Dedifferentiated amniotic fluid mesenchymal stem cell (primary cell): ENCODE data around the gene STXBP6.

ENCODE experiments used
- DNase-seq: peaks from one replicate; pipeline ENCODE4 v3.0.0-alpha.2; 2016; ENCODE audit errors: extremely low spot score

The STXBP6 gene

DNA sequence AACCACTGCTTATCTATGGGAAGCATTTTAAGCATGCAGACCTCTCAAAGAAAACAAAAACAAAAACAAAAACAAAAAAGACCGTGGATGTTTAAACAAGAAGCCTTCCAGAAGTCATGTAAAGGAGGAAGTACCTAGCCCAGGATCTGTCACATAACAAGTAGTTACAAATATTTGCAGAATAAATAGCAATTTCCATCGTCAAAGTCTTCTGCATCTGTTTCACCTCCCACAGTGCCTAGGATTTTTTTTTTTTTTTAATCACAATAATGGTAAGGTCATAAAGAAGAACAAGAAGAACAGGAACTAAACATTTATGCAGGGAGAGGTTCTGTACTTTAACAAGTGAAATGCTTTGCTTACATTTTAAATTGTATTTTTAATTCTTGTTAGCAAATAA lies 2.4 kb upstream of the STXBP6 start:
- no peak for DNase-seq

DNA sequence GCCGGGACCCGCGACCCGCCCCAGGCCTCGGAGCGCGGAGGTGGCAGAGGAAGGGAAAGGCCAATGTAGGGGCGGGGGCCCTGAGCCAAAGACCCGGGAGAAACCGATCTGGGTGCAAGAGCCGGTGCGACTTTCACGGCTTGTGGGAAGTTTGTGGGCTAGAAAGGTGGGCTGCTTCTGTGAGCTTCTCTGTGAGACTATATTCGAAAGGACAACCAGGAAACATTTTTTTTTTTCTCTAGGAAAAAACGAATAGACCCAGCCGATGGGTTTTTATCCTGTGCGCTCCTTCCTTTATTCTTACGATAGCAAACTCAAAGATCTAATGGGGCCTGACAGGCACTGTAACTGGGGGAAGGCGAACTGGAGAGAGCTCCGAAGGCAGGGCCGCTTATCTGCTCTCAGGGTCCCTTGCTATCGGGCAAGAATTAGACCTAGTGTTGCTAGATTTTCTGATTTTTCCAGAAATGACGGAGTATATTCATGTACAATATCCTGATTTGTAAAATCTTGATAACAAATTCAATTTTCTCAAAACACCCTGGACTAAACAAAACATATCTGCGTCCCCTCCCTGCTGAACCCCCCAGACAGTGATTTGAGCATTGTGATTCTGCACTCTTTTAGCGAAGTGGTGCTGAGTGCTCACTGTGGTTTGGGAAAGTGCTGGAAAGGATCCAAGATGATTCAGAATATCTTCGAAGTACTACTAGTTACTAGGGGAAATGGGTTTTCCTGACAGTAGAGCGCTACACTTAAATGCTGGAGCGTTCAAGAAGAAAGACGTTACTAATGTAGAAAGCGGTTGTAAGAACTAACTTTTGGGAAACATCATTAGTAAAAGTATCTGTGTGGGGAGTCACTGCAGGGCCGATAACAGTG lies 563 bp upstream of the STXBP6 start:
- DNase-seq = peak; percentile 42

DNA sequence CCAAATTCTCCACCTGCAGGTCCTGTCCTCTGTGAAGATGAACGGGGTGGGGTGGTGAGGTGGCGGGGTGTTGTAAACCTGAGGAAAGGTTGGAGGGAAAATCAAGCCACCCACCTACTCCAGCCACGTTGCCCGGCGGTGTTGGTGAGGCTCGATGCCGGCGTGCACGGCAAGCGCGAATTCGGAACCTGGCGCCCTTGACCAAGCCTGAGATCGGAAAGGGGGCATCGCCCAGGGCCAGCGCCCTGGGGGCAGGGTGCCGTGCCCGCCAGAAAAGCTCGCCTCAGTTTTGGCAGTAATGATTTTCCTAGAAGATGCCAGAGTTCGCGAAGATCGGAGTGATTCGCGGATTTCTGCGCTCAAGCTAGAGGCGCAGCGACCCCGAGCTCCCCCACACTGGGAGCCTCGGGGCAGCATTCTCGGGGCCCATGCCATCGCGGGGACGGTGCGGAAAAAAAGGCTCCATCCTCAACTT lies 817 bp downstream of the STXBP6 start:
- DNase-seq = no peak

DNA sequence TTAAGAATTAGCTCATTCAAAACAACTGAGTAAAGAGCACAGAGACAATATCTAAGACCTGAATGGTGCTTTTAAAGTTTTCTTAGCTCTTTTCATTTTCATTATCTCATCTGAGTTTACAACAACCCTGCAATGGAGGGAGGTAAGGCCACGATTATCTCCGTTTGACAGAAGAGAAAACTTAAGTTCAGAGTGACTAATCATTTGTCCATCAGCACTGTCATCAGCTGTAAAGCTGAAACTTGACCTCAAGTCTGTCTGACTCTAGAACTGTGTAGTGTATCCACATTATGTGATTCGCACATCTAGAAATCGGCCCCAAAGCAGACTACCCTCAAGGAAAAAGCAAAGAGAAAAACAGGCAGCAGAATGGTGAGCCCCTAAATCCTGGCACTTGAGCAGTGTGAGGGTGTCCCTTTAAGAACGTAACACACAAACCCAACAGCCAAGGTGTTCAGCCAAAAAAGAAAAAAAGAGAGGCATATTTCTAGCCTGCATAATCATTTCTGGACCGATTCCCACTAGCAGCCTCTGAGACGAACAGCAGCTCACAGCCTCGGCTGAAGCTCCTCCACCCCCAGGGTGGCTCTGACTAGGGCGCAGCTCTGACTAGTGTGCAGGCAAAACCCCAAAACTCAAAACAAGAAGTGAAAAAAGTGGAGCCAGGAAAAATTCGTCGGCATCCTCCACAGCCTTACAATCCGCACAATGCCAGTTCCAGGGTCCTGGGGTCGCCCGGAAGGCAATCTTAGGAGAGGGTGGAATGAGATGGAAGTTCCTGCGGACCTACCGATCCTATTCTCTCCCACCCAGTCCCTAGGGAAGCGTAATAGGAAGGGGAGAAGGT lies 1.6 kb downstream of the STXBP6 start:
- peak; percentile 52 for DNase-seq

DNA sequence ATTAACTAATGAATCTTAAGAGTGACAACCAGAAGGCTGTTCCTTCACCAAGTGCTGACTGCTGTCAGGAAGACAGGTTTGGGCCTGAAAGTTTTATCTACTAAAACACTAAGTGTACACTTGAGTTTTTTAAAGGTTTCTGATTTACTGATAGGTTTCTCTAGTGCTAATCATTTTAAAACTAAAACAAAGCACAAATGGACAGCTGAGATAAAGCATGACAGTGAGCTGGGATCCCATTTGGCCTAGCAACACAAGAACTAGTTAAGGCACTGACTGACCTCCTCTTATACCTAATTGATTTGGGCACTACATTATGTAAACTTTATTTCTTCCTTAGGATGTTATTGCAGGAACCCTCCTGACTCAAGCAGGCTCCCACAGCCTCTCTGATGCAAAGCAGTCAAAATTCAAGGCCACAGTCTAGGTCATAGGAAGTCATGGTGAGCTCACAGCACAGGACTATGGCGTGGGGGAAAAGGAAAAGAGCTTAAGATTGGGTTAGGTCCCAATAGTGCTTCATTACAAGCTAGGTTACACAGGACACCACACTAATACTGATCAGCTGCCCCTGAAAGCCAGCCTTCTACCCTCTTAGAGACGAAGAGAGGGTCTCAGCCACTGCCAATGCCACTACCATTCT lies 3.5 kb downstream of the STXBP6 start:
- no peak for DNase-seq

DNA sequence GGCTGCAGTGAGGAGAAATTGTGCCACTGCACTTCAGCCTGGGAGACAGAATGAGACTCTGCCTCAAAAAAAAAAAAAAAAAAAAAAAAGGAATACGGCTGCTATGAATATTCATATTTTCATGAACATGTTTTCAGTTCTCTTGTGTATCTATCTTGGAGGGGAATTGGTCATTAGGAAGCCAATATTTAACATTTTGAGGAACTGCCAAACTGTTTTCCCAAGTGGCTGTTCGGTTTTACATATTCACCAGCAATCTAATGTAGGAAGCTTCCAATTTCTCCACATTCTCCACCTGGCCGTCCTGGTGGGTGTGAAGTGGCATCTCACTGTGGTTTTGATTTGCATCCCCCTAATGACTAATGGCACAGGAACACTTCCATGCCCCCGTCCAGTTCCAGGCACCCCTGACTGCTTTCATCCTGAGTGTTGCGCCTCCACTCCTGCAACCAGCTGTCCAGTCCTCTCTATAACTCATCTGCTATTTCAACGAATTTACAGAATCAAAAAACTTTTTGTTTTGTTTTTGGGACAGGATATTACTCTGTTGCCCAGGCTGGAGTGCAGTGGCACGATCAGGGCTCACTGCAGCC lies 5.7 kb downstream of the STXBP6 start:
- no peak for DNase-seq

DNA sequence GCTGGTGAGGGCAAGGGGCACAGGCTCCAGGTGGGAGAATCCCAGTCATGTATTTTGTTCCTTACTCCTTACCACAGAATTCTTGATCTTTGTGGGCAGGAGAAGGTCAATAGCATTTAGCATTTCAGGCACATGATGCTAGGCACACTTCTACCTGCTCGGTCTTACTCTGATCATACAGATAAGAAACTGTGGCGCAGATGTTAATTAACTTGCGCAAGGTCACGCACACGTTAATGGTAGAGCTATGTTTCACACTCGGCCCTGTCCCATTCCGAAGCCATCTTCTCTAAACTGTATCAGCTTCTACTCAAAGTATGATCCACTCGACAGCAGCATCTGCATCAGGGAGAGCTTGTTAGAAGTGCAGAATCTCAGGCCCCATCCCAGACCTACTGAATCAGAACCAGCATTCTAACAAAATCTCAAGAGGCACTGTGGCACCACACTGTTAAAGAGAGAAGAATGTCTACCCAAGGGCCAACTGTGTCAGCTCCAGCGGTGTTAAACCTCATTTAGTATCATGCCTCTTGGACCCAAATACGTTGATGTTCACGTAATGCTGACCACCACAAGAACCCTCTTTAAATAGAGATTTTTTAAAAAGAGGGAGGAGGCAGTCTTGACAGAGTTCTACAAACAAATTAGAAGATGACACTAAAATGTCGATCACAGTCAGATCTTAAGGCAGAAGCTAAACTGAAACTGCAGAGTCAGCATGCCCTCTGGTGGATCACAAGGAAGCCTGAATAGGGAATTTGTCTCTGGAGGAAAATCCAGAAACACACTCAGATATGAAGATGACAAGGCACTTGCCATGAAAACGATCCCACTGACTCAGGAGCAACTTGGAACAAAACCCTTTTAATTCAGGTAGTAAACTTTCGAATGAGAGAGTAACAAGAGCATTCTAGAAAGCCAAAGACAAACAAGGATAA lies 7.3 kb downstream of the STXBP6 start:
- peak; percentile 57 for DNase-seq

DNA sequence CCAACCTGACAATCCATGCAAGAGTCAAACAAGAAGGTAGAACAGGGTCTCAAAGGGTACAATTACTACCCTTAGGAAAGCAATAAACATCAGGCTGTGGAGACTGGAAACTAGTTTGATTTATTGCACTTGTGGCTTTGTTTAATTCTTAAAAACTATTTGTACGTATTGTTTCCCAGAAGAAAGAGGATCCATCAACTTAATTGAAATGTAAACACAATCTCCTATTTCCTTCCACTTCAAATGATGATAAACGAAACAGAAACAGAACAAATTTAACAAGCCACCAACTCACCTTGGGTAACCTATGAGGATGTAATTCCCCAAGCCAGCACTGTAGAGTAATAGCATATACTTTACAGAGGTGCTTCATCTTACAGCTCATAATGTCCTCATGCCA lies 8.0 kb downstream of the STXBP6 start:
- DNase-seq = no peak

DNA sequence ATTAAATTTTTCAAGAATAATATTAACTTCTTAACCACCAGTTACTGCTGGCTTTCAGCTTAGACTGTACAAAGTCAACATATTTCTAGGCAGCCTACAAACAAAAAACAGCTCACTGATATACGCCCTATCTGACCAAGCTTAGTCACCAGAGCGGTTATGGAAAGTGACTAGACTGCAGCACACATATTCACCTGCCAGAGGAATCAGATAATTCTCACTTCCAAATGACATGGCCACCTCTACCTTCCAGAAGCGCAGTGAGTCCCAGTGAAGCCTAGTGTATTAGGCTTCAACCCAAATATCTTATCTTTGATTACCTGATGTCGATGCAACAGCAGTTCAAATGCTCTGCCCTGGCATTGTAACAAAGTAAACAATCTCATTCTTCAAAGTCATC lies 8.5 kb downstream of the STXBP6 start:
- no peak for DNase-seq

DNA sequence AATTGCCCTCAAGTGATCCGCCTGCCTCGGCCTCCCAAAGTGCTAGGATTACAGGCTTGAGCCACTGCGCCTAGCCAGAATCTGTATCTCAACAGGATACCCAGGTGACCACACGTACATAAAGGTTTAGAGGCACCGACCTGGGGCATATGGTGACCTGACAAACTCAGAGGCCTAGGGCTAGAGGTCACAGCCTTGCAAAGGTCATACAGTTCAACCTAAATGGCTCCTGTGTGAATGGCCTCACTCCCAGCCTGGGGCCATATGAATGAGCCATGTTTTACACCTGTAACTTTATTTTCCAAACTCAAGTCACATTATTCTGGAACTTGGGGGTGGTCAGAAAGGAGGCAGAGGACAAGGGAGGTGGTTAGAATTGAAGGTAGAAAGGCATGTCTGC lies 10.0 kb downstream of the STXBP6 start:
- no peak for DNase-seq

DNA sequence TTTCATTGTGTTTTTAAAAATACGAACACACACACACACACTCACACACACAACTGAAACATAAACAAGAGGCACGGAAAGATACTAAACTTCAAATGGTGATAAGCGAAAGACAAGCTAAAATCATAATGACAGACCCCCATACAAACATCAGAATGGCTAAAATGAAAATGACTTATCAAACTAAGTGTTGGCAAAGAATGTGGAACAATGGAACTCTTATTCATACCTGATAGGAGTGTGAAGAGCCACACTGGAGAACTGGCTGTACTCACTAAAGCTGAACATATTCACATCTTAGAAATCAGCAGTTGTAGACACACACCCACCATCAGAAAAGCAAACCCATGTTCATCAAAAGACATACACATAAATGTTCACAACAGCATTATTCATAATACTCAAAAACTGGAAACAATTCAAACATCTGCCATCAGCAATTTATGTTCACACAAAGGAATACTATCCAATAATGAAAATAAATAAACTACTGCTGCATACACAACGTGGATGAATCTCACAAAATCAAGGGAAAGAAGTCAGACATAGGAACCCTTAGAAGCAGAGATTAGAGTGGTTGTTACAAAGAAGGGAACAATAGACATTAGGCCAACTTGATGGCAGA lies 11.8 kb downstream of the STXBP6 start:
- DNase-seq = no peak

DNA sequence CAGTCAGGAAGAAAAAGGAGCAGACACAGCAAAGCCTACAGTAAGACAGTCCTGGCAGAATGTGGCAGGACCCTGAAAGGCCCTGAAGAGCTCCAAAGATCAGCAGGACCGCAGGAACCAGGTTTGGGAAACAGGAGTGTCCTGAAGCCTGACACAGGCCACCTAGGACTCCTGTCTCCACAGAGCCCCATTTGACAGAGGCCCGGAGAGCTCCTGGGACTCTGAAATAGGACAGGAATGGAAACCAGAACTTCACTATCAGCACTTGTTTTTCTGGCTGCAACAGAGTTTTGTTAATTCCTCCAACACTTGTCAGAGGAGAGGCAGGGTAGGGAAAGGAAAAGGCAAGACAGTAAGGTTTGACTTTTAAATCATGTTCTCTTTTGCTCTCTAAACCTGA lies 12.9 kb downstream of the STXBP6 start:
- no peak for DNase-seq

DNA sequence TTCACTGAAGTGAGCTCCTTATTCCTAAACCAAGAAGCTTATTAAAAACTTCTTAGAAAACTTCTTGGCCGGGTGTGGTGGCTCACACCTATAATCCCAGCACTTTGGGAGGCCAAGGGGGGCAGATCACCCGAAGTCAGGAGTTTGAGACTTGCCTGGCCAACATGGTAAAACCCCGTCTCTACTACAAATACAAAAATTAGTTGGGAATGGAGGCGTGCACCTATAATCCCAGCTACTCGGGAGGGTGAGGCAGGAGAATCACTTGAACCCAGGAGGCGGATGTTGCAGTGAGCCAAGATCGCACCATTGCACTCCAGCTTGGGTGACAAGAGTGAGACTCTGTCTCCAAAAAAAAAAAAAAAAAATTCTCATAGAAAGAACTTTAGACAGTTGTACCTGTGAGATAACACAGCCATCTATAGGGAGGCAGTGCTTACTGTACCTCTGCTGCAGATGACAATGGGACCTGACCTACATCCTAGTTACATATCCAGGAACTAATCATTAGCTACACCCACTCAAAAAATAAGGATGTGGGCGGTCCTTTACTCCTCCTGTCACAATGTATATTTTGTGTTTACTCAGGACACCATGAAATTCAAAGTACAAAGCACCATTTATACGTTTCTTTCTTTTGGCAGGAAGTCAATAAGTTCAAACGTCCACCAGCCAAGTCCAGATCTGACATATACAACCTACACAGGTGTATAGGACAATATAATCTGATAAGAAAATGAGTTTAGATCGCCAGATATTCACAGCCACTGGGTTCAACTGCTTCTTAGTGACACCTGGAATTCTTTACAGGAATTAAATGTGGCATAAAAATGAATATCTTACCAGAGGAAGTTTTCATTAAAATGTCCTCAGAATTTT lies 14.9 kb downstream of the STXBP6 start:
- DNase-seq = no peak

DNA sequence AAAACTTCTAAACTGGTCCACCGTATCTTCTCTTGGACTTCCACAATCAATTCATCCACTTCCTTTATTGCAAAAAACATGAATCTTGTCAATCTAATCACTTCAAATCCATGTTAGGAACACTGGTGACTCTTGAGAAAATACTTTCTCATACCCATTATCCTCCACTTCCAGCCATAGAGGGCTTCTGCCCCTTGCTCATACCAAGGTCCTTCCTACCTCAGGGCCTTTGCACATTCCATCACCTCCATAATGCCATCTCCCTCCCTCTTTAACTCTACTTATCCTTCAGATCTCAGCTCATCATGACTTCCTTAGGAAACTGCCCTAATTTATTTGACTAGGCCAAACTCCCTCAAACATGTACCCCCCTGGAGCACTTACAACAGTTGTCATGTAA lies 16.6 kb downstream of the STXBP6 start:
- no peak for DNase-seq

DNA sequence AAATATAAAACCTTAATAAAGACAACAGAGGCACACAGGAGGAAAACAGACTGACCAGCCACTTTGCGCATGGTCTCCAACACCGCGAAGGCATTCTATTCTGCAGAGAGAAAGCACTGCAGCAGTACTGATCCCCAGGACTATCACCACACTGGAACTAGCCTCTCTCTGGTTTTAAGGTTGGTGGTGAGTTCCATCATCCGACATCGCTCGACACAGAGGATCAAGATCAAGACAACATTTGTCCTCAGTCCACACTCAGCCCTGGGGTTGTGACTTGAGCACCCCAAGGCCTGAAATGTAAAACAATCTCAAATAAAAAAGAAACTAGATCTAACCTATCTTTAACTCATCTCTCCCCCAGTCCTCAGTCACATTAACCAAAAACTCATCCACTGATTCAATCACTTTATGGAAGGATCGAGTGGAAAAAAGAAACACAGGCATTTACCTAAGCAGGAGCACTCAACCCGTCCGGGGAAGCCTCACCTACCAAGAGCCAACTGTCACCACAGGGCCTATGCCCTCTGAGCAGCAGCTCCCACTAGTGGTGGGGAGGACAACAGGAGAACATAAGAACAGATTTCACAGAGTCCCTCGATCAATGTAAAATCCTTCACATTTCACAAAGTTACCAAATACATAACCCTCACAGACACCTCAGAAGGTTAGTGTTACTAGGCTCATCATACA lies 17.7 kb downstream of the STXBP6 start:
- DNase-seq = no peak

DNA sequence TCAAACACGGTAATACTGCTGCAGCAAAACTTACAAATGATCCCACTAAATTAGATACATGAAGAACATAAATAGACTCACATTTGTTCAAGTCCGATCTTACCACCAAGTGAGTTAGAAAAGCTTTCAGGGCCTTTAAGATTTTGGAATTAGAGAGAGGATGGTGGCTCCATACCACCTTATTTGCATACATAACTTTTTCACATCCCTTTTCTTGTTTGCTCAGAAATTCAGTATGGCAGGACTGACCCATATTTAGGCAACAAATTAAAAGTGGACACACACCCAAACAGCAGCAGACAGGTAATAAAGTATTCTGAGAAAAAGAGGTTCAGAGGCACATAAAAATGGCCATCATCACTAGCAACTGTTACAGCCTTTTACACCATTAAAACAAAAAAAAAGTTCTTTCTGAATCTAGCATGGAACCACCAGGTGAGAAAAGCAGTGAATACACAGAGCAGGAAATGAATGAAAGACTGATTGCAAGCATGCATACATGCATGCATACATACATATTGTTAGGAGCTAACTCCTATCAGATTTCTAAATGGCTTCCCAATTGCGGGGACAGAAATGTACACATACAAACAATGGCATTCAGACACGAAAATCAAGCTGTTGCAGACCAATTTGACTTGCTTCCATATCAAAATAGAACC lies 23.3 kb downstream of the STXBP6 start:
- no peak for DNase-seq

DNA sequence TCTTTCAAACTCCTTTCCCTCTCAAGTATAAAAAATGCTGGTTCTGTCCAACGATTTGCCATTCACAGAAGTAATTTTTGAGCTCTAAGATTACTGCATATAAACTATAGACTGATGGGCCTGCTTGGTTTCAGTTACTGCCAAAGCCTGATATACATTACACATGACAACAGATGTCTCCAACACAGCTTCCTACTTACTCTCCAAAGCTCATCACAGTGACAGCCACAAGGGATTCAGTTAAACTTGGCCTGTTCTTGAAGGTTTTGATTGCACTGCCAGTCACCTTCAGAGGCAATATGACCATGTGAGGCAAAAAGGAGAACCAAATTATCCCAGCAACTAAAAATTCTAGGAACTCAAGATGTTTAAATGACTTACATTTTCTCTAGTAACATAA lies 30.1 kb downstream of the STXBP6 start:
- no peak for DNase-seq

DNA sequence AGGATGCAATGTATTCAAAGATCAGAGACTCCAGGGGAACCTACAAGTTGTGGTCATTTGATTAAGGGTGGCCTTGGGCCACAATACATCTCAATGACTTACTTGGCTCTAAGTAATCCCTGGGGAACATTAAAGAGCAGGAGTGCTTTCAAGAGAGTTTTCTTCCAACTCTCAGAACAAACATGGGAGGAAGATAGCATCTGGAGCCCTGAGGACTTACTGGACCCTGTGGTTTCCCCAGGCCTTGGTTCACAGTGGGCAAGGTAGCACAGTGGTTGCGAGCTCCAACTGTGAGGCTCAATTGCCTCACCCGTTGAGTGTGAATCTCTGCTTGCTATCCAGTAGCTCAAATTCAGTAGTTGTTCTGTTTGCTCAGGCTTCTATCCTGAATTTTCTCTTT lies 32.4 kb downstream of the STXBP6 start:
- DNase-seq = no peak
